ENCODE data around the gene ARPC2. TPM values are rescaled to one million over a fixed set of nuclear protein-coding genes. Genes with fewer than 3 reads are reported as not detected.

Gene ARPC2
- total and polyA plus RNA-seq, 2 of the 13 experiments (the other 11 are each of a cell fraction or from before 2014, with no cell fraction given) = 168 to 303 TPM

- ChIA-PET POLR2A (no interaction called here), CTCF (ENCODE audit: low intra/inter-chr PET ratio, low total read pairs) (no interaction called here)
- intact Hi-C loops (cut with micrococcal nuclease; ENCODE audit: unreplicated experiment) (no loop called here), in situ Hi-C loops (cut with HindIII; ENCODE audit: extremely low pct_ligation_motif_present, low pct_unique_long_range_greater_than_20kb) (no loop called here)
- H3K27ac ChIP-seq (ENCODE audit: extremely low read length, insufficient read depth, low read length) = no peak overlapping the region
- WGBS (ENCODE audit: low lambda C conversion rate) = 54% methylated on average over 3 of the region's 3 CpGs
- no peaks in the 10 kb centered on the region for H3K4me1 ChIP-seq (ENCODE audit: insufficient read depth, low read length)
- DNase-seq (ENCODE audit: low spot score) (no peak), FAIRE-seq (no peak), ATAC-seq (no peak)
- H4K20me1 ChIP-seq (ENCODE audit: insufficient read depth, low read length) = no peaks in the 10 kb centered on the region
- TF ChIP-seq PHF21A (CRISPR knock-in tag; IDR thresholded peaks at IDR 0.05) = no peak
- no peak for TF ChIP-seq ZNF256 (CRISPR knock-in tag; conservative IDR thresholded peaks at IDR 0.05)
- TF ChIP-seq ZNF317 (CRISPR knock-in tag; IDR thresholded peaks at IDR 0.05) = peak; percentile 92
- no peak overlapping the region for H3K4me3 ChIP-seq (replicated peaks in 1 of 3; ENCODE audit: insufficient read depth in 1 of 3, low read depth in 2 of 3, low read length in 3 of 3)
- no peaks in the 10 kb centered on the region; a peak in 2 of 5 replicates for H3K27me3 ChIP-seq (ENCODE audit: control insufficient read depth in 1 of 2, insufficient read depth in 2 of 2, low read length in 2 of 2)
- no peak overlapping the region for H3K9ac ChIP-seq (ENCODE audit: insufficient read depth, low read depth, low read length)
- no peaks in the 10 kb centered on the region for H3K9me3 ChIP-seq (ENCODE audit: low read length)
- BruUV-seq (replicated peaks) = no TSS peak
- H3K36me3 ChIP-seq (replicated peaks in 1 of 2; ENCODE audit: control insufficient read depth in 1 of 2, insufficient read depth in 2 of 2, low read length in 2 of 2) = no peaks in the 10 kb centered on the region
- H2AFZ ChIP-seq (ENCODE audit: low read length) = no peak overlapping the region
- no peaks in the 10 kb centered on the region for H3K79me2 ChIP-seq (ENCODE audit: insufficient read depth, low read length)
- H3K4me2 ChIP-seq (ENCODE audit: low read depth, low read length) = no peak overlapping the region
These were observed 7.9 kb upstream of the ARPC2 start for GRCh38 chr2:218209078-218209477.

DNA sequence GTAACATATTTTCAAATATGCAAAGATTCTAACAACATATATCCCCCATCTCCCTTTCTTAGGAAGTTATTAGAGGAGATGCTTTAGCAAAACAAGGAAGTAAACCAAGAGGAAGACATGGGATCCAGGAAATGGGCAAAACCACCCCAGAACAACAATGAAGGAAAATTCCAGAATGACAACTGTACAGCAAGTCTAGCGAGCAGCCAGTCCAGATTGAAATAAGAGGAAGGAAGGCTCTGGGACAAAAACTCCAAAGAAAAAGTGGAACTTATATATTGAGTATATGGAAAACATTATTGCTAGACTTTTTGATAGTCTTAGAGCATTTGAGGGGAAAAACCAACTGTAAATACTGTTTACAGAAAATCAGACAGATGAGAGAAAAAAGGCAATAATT is 2.9 kb upstream of the ARPC2 start:
- Histone ChIP-seq H3K9me3 (ENCODE audit: low read length) (no peaks in the 10 kb centered on the region), H3K27me3 (ENCODE audit: control insufficient read depth in 1 of 2, insufficient read depth in 2 of 2, low read length in 2 of 2) (no peaks in the 10 kb centered on the region; a peak in 2 of 5 replicates), H4K20me1 (ENCODE audit: insufficient read depth, low read length) (0 out of 2 replicates have a peak, but pooled peaks cover 8% of the 10 kb centered on the region), H3K4me2 (ENCODE audit: low read depth, low read length) (no peak overlapping the region), H3K27ac (ENCODE audit: extremely low read length, insufficient read depth, low read length) (no peak overlapping the region), H3K36me3 (replicated peaks in 1 of 2; ENCODE audit: control insufficient read depth in 1 of 2, insufficient read depth in 2 of 2, low read length in 2 of 2) (no peaks in the 10 kb centered on the region), H3K79me2 (ENCODE audit: insufficient read depth, low read length) (peaks cover 20% of the 10 kb centered on the region), H3K9ac (ENCODE audit: insufficient read depth, low read depth, low read length) (no peak overlapping the region), H2AFZ (ENCODE audit: low read length) (no peak overlapping the region), H3K4me3 (replicated peaks in 1 of 3; ENCODE audit: insufficient read depth in 1 of 3, low read depth in 2 of 3, low read length in 3 of 3) (no peak overlapping the region), H3K4me1 (ENCODE audit: insufficient read depth, low read length) (peaks cover 22% of the 10 kb centered on the region)
- POLR2A ChIA-PET = no interaction called here
- in situ Hi-C loops (cut with HindIII; ENCODE audit: extremely low pct_ligation_motif_present, low pct_unique_long_range_greater_than_20kb) = no loop called here
- BruUV-seq (replicated peaks) = no TSS peak
- 86% methylated on average over 1 of the region's 1 CpG for WGBS (ENCODE audit: low lambda C conversion rate)
- CTCF ChIA-PET (ENCODE audit: low intra/inter-chr PET ratio, low total read pairs) = no interaction called here
- FAIRE-seq = no peak
- DNase-seq (ENCODE audit: low spot score) = no peak
- intact Hi-C loops (cut with micrococcal nuclease; ENCODE audit: unreplicated experiment) = no loop called here
- no peak for ATAC-seq
- TF ChIP-seq ARHGAP35 (CRISPR knock-in tag; IDR thresholded peaks at IDR 0.05; ENCODE audit: borderline replicate concordance) (no peak), ATF7-NPFF (CRISPR knock-in tag; IDR thresholded peaks at IDR 0.05; ENCODE audit: low read depth) (no peak), ZNF260 (CRISPR knock-in tag; IDR thresholded peaks at IDR 0.05; ENCODE audit: borderline replicate concordance, low read depth) (no peak), GFI1 (CRISPR knock-in tag; IDR thresholded peaks at IDR 0.05; ENCODE audit: borderline replicate concordance) (no peak), FOXK1 (CRISPR knock-in tag; IDR thresholded peaks at IDR 0.05; ENCODE audit: borderline replicate concordance, low read depth) (no peak), ZNF615 (CRISPR knock-in tag; IDR thresholded peaks at IDR 0.05; ENCODE audit: borderline replicate concordance) (no peak), MYC (CRISPR knock-in tag; IDR thresholded peaks at IDR 0.05; ENCODE audit: borderline replicate concordance) (no peak)
